ENCODE measurements around the gene KPNA3.
"Not testable (repeated sequence)": the region's sequence is repeated elsewhere in the genome, so short reads cannot be mapped to it uniquely, and the experiment has no call there.

KPNA3 gene

DNA sequence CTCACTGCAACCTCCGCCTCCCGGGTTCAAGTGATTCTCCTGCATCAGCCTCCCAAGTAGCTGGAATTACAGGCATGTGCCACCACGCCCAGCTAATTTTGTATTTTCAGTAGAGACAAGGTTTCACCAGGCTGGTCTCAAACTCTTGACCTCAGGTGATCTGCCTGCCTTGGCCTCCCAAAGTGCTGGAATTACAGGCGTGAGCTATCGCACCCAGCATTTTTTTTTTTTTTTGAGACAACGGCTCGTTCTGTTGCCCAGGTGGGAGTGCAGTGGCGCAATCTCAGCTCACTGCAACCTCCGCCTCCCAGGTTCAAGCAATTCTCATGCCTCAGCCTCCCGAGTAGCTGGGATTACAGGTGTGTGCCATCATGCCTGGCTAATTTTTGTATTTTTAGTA is 10.6 kb upstream of the KPNA3 start:
- not testable (repeated sequence) for DNase-seq

- DNase-seq: no peak
Measured at GRCh38 chr13:49802426-49802825, 9.9 kb upstream of the KPNA3 start.

DNA sequence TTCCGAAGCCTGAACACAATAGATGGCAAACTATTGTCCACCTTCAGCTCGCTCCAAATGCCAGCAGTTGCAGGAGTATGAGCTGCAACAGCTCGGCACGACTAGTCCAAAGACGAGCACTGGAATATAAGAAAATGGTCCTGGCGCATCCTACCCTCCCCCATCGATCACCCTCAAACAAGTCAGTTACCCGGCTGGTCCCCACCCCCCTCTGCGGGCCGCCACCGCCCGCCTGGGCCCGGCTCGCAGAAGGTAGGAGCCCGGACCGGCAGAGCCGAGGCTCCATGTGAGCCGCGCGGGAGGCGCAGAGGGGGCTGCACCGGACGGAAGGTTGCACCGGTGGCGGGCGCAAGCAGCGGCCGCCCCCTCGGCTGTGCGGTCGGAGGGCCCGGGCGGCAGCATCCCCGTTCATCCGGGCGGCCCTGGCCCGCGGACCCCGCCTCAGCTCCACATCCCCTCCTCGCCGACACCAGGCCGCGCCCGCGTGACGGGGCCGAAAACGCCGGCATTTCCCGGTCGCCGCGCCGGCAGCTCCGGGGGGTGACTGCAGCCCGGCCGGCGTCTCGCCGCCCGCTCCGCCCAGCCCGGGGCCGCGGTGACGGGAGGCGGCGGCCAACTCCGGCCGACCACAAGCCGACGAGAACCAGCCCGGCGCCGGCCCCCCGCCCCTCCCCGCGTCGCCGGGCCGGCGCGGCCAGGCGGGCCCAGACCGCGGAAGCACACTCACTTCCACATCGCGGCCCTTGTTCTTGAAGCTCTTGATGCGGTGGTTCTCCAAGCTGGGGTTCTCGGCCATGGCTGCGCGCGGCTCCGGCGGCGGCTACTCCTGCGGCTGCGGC is 552 bp downstream of the KPNA3 start:
- DNase-seq: no peak

DNA sequence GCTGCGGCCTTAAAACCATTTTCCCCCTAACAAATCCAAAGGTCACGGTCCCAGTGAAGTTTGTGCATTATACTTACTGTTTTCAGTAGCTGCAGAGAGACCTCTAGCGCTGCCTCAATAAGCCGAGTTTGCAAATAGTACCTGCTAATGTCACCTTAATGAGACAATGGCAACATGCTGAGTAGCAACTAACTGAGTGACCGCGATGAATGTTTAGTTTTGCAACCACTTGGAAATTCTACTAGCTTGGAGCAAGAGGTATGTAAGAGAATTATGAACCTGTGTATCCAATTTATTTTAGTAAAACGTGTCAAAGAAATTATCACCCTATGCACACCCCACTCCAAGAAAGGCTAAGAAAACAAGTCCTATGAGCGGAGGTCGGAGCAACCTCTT is 1.2 kb downstream of the KPNA3 start:
- DNase-seq: peak; percentile 28

GRCh38 chr13:49789968-49790367 is 2.5 kb downstream of the KPNA3 start:
- DNase-seq: no peak

- no peak for DNase-seq
Measured at GRCh38 chr13:49786401-49787008, 6.0 kb downstream of the KPNA3 start.

GRCh38 chr13:49784886-49785570 is 7.5 kb downstream of the KPNA3 start:
- no peak for DNase-seq

DNA sequence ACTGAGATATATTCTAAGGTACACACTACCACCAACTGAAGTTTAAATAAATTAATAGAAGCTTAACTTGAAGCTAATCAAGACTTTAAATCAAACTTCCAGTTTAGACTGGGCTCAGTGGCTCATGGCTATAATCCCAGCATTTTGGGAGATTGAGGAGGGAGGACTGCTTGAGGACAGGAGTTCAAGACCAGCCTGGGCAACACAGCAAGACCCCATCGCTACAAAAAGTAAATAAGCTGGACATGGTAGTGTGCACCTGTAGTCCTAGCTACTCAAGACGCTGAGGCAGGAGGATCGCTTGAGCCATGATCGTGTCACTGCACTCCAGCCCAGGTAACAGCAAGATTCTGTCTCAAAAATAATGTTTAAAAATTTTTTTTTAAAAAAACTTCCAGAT is 8.6 kb downstream of the KPNA3 start:
- DNase-seq: no peak

DNA sequence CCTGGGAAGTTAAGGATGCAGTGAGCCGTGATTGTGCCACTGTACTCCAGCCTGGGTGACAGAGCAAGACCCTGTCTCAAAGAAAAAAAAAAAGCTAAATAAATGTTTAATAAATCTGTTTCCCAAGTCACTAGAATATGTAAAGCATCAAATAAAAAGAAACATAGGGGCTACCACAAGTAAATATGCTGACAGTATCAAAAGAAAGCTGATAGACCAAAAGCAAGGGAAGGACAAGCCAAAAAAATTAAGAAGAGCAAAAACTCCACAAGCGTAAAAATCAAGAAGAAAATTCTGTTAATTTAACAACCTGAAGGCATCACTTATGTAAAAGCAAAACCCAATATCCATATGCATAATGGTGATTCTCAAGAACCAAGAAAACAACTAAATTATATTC is 9.7 kb downstream of the KPNA3 start:
- DNase-seq: no peak

DNA sequence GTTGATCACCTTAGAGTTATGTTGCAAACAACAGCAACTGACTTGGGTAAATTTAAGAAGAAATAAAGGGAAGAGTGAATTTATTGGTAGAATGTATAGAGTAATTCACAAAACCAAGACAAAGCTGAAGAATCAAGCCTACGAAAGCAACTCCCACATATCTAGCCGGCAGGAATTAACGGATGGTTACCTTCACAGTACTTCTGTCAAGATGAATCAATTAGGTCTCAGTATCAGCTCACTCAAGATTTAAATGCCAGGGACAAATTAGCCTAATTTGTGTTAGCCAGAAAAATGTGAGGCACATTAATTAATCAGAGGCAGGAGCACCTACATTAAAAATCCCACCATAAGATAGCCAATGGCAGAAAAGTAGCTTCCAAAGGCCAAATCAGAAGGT is 10.7 kb downstream of the KPNA3 start:
- no peak for DNase-seq

GRCh38 chr13:49779721-49780120 is 12.8 kb downstream of the KPNA3 start:
- DNase-seq: no peak

DNA sequence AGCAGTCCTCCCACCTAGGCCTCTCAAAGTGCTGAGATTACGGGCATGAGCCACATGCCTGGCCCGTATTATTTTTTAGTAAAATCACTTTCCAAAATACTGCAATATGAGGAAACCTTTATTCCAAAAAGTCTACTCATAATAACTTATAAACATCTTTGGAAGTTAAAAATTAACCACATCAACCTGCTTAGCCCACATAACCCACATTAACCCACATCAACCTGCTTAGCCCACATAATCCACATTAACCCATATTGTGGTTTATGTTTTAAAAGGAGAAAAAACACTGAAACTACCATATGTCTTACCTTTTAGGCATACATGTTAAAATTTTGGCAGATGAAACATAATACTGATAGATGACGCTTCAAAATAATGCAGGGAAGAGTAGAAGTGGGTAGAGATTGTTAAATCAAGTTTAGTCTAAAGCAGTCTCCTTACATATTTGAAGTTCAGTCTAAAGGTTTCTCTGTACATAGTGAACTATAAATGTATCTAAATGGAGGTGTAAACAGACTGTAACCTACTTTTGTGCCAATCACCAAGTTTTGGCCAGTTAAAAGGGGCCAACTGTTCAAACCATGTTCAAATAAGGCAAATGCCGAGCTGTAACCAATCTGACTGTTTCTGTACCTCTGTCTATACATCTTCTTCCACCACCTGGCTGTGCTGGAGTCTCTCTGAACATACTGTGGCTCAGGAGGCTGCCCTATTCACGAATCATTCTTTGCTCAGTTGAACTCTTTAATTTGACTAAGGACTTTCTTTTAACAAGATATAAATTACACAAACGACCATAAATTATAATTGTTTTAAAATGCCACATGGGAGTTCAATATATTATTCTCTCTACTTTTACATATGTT is 14.5 kb downstream of the KPNA3 start:
- DNase-seq: no peak

DNA sequence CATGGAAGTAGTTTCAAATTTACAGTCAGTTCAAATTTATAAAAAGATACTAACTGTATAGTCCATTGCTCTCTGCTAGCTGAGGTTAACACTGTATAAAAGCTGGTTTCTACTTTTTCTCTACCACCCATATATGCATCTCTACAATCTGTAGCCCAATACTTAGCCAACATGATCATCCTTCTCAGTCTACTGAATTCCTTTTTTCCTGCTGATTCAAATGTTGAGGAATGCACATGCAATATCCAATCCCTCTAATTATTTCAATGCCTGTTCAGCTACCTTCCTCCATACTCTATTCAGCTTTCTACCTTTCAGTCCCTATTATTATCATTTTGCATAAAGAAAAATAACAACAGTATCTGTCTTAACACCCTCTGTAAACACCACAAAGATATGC is 15.6 kb downstream of the KPNA3 start:
- DNase-seq: no peak

DNA sequence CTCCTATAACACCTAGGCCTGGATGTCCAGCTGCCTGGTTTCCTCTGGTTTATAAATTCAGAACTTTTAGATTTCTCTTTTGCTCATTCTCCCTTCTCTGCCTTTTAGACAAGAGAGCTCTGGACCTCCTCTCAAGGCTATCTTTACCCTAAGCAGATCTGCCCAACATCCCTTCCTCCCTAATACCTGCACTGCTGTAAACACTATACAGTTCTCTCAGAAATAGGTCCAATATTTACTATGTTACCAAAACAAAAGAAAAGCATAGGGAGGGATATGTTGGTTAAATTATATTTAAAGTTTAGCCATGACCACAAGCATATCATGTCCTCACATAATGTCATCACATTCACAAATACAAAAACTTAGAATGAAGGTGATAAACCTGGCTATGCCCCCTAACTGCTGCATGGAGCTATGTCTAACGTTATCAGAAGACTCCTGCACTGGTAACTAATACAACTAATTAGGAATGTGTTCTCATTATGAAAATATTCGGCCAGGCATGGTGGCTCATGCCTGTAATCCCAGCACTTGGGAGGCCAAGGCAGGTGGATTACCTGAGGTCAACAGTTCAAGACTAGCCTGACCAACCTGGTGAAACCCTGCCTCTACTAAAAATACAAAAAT is 18.0 kb downstream of the KPNA3 start:
- no peak for DNase-seq

GRCh38 chr13:49772828-49773227 is 19.7 kb downstream of the KPNA3 start:
- no peak for DNase-seq

- not testable (repeated sequence) for DNase-seq
Measured at GRCh38 chr13:49761811-49762210, 30.7 kb downstream of the KPNA3 start.

DNA sequence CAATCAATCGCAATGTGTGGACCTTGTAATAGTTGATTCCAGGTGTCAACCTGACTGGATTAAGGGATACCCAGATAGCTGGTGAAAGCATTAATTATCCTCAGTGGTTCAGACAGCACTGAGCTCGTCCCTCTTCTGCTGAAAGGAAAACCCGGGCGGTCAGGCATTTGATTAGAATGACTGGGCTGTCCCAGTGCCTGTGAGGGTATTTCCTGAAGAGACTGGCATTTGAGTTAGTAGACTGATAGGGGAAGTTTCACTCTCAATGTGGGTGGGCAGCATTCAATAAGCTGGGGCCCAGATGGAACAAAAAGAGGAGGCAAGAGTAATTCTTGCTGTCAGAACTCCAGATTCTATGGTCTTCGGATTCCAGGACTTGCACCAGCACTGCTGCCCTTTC is 31.9 kb downstream of the KPNA3 start:
- DNase-seq: no peak

DNA sequence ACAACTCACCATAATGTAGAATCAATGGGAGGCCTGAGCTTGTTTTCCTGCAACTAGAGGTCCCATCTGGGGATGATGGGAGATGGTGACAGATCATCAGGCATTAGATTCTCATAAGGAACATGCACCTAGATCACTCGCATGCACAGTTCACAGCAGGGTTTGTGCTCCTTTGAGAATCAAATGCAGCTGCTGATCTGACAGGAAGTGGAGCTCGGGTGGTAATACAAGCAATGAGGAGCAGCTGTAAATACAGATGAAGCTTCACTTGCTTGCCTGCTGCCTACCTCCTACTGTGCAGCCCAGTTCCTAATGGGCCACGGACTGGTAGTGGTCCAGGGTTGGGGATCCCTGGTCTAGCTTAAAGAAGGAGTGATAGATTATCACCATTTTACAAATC is 33.0 kb downstream of the KPNA3 start:
- no peak for DNase-seq

DNA sequence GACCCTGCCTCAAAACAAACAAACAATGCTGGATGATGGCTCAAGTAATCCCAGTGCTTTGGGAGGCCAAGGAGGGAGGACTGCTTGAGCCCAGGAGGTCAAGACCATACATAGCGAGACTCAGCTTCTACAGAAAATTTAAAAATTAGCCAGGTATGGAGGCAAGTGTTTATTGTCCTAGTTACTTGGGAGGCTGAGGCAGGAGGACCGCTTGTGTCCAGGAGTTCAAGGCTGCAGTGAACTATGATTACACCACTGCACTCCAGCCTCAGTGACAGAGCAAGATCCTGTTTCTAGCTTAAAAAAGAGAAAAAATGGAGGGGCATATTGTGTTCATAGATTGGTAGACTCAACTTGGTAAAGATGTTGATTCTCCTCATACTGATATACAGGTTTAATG is 36.2 kb downstream of the KPNA3 start:
- no peak for DNase-seq

GRCh38 chr13:49754146-49754545 is 38.3 kb downstream of the KPNA3 start:
- DNase-seq: no peak

- DNase-seq: no peak
Measured at GRCh38 chr13:49749848-49750247, 42.6 kb downstream of the KPNA3 start.

GRCh38 chr13:49746111-49746510 is 46.4 kb downstream of the KPNA3 start:
- no peak for DNase-seq

DNA sequence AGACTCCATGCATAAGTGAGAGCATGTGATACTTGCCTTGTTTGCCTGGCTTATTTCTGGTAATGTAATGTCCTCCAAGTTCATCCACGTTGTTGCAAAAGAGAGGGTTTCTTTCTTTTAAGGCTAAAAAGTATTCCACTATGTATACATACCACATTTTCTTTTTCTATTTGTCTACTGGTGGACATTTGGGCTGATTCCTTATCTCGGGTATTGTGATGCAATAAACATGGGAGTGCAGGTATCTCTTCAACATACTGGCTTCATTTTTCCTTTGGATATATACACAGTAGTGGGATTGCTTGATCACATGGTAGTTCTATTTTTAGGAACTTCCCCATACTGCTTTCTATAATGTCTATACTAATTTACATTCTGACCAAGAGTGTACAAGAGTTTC is 51.6 kb downstream of the KPNA3 start:
- no peak for DNase-seq
